Panc1 (cell line): ENCODE results near the gene NSD2. TPM values are rescaled to one million over a fixed set of nuclear protein-coding genes. Genes with fewer than 3 reads are reported as not detected.

Experiments
- ATAC-seq: fragments of 200-7000 bp; cut with Tn5 transposase; 2 replicates; pipeline ENCODE4 v1.9.1; 2020; ENCODE audit warnings: mild to moderate bottlenecking, moderate library complexity
- BruUV-seq: library from RNA; stranded (reverse); fragments of 400-500 nt; replicated peaks from 2 replicates; lab custom pipeline; 2021; lab: Mats Ljungman, UMichigan
- CTCF ChIA-PET: fragments of 300-600 bp; sonication (Branson Sonifier 250); formaldehyde crosslinking; loops from one replicate; lab custom pipeline; 2022; ENCODE audit warnings: antibody characterized with exemption; lab: Charles Lee
- POLR2A ChIA-PET: fragments of 300-600 bp; sonication (Branson Sonifier 250); formaldehyde crosslinking; loops from one replicate; lab custom pipeline; 2022; ENCODE audit warnings: antibody characterized with exemption; lab: Charles Lee
- DNase-seq: peaks from one replicate; pipeline ENCODE4 v3.0.0-alpha.2; 2010; ENCODE audit warnings: low read depth, low spot score
- H3K27ac ChIP-seq: 2 replicates; pipeline ENCODE4 v1.5.1; 2011; ENCODE audit warnings: mild to moderate bottlenecking, low read length, inconsistent platforms
- H3K27me3 ChIP-seq: fragments of 200-500 bp; sonication (Bioruptor generic); 2 replicates; pipeline ENCODE4 v1.6.0; 2014; ENCODE audit warnings: low read length, inconsistent platforms; ENCODE audit not compliant: control insufficient read depth, insufficient read depth
- H3K36me3 ChIP-seq: fragments of 200-500 bp; sonication (Bioruptor generic); 2 replicates; pipeline ENCODE4 v1.5.1; 2014; ENCODE audit warnings: inconsistent platforms, mild to moderate bottlenecking, low read length, moderate library complexity; ENCODE audit not compliant: control insufficient read depth, insufficient read depth
- H3K4me1 ChIP-seq: 2 replicates; pipeline ENCODE4 v1.5.1; 2011; ENCODE audit warnings: inconsistent platforms, mild to moderate bottlenecking, low read length, moderate library complexity; ENCODE audit not compliant: control insufficient read depth, insufficient read depth
- H3K4me3 ChIP-seq, 2 experiments: 2 replicates each; pipeline ENCODE4 v1.5.1; 2011 to 2012; ENCODE audit warnings: low read depth in 2 of 2, low read length in 2 of 2, mild to moderate bottlenecking in 2 of 2, inconsistent platforms in 1 of 2, moderate library complexity in 1 of 2
- H3K9me3 ChIP-seq: fragments of 200-500 bp; sonication (Bioruptor generic); 2 replicates; pipeline ENCODE4 v1.5.1; 2014; ENCODE audit warnings: low read depth, mild to moderate bottlenecking, inconsistent platforms, low read length, moderate library complexity; ENCODE audit not compliant: control insufficient read depth, insufficient read depth
- CTCF ChIP-seq: fragments of 450-650 bp; IDR thresholded peaks from 2 replicates; pipeline ENCODE4 v1.5.1; 2017; ENCODE audit warnings: mild to moderate bottlenecking
- POLR2AphosphoS5 ChIP-seq: IDR thresholded peaks from 2 replicates; pipeline ENCODE4 v1.6.1; 2012; ENCODE audit warnings: mild to moderate bottlenecking, low read depth, low read length, moderate library complexity
- REST ChIP-seq, 2 experiments: IDR thresholded peaks; 2 replicates each; pipeline ENCODE4 v1.6.1; 2011 to 2012; ENCODE audit warnings: low read depth in 2 of 2, control low read depth in 1 of 2, low read length in 1 of 2, mild to moderate bottlenecking in 1 of 2, moderate library complexity in 1 of 2; ENCODE audit not compliant: insufficient read depth in 1 of 2
- SIN3A ChIP-seq: IDR thresholded peaks from 2 replicates; pipeline ENCODE4 v1.6.1; 2012; ENCODE audit warnings: low read depth, mild to moderate bottlenecking, low read length, moderate library complexity, borderline replicate concordance; ENCODE audit not compliant: insufficient read depth
- TCF7L2 ChIP-seq: IDR thresholded peaks from 2 replicates; pipeline ENCODE4 v1.6.1; 2011; ENCODE audit warnings: mild to moderate bottlenecking, low read depth, low read length, inconsistent platforms
- in situ Hi-C: cut with HindIII; loops from 2 replicates; pipeline ENCODE4 v1.10.0; 2016; ENCODE audit warnings: low sequenced_read_pairs, low pct_unique_long_range_greater_than_20kb
- intact Hi-C: fragments of 100-400 bp; cut with micrococcal nuclease; formaldehyde crosslinking; loops from one replicate; pipeline ENCODE4 v1.10.0; 2022; ENCODE audit not compliant: unreplicated experiment
- total RNA-seq: library from RNA; stranded (reverse); gene quantifications from one replicate; pipeline ENCODE4 v1.2.1, GENCODE V29; 2021; ENCODE audit not compliant: unreplicated experiment

Gene NSD2
- total RNA-seq, 1 experiment from 2014 or later, result 116 TPM

GRCh38 chr4:1952719-1953118 lies 81.5 kb downstream of the NSD2 start:
- intact Hi-C loops, result no loop called here
- Histone ChIP-seq H3K36me3 (peaks cover 2% of the 10 kb centered on the region), H3K4me1 (no peaks in the 10 kb centered on the region), H3K4me3 (no peak overlapping the region), H3K27me3 (no peaks in the 10 kb centered on the region), H3K27ac (no peak overlapping the region), H3K9me3 (no peaks in the 10 kb centered on the region)
- in situ Hi-C loops, result no loop called here
- ATAC-seq, result no peak
- DNase-seq, result no peak
- POLR2A ChIA-PET, result no interaction called here
- TF ChIP-seq POLR2AphosphoS5 (no peak), CTCF (no peak), SIN3A (no peak)
- BruUV-seq, result no TSS peak
- CTCF ChIA-PET, result no interaction called here

- intact Hi-C loops (no loop called here), in situ Hi-C loops (no loop called here)
- peaks cover 2% of the 10 kb centered on the region for H3K36me3 ChIP-seq
- H3K4me3 ChIP-seq, result no peak overlapping the region
- no peaks in the 10 kb centered on the region for H3K9me3 ChIP-seq
- H3K27ac ChIP-seq, result no peak overlapping the region
- POLR2A ChIA-PET, result no interaction called here
- BruUV-seq, result no TSS peak
- no peak for TF ChIP-seq SIN3A
- TF ChIP-seq CTCF, result no peak
- no peak for TF ChIP-seq POLR2AphosphoS5
- TF ChIP-seq TCF7L2, result no peak
- TF ChIP-seq REST (IDR thresholded peaks at IDR 0.05; ENCODE audit: insufficient read depth in 1 of 2, low read depth in 2 of 2, low read length in 1 of 2), result no peak
- DNase-seq (no peak), ATAC-seq (no peak)
- no peaks in the 10 kb centered on the region for H3K4me1 ChIP-seq
- no peaks in the 10 kb centered on the region for H3K27me3 ChIP-seq
- CTCF ChIA-PET, result no interaction called here
Measured at GRCh38 chr4:1953335-1953734, 82.1 kb downstream of the NSD2 start.
